SH-SY5Y (cell line): ENCODE measurements around the gene AFAP1L2.

ENCODE experiments used
- GATA2 ChIP-seq: IDR thresholded peaks from 2 replicates; pipeline ENCODE4 v1.6.1; 2011; ENCODE audit warnings: mild to moderate bottlenecking, low read depth, low read length
- GATA3 ChIP-seq: IDR thresholded peaks from 2 replicates; pipeline ENCODE4 v1.6.1; 2011; ENCODE audit warnings: low read depth, mild to moderate bottlenecking, low read length, moderate library complexity

The AFAP1L2 gene

GRCh38 chr10:114430688-114431413 is 26.5 kb upstream of the AFAP1L2 start:
- TF ChIP-seq GATA3 (no peak), GATA2 (no peak)

- TF ChIP-seq GATA2, result no peak
- TF ChIP-seq GATA3, result no peak
Observed at GRCh38 chr10:114429581-114430335, 25.5 kb upstream of the AFAP1L2 start.

DNA sequence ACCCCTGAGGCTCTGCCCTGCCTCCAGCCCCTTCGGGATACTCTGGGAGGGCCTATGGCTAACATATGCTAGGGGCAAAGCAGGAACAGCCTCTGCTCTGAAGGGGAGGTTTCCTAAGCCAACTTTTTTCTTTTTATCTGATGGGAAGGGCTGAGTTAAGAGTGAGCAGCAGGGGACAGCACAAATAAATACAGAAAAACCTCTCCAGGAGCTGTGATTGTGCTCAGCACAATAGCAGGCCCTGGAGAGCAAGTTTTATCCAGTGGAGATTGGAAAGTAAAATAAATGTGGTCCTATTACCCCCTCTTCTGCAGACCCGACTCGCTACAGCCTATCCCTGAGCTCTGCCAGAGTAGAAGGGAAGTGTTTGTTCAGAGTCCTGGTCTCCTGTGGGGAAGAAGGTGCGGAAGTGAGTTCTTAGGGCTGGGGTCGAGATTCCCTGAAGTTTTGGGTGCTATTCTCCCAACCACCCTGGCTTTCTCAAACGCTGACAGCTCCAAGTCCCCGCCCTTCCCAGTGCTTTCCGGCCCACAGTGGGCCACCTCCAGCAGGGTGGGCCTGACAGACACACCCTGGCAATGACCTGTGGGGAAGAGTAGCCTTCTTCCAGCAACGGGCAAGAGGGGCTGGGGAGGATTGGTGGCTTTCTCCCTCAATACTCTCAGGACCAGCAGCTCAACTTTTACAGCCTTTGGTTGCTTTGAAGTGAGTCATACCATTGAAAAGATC is 23.0 kb upstream of the AFAP1L2 start:
- no peak for TF ChIP-seq GATA3
- TF ChIP-seq GATA2, result no peak

GRCh38 chr10:114426476-114426875 is 22.2 kb upstream of the AFAP1L2 start:
- TF ChIP-seq GATA2 (no peak), GATA3 (no peak)

GRCh38 chr10:114420811-114421485 is 16.6 kb upstream of the AFAP1L2 start:
- TF ChIP-seq GATA2 (no peak), GATA3 (no peak)

GRCh38 chr10:114418109-114418508 is 13.8 kb upstream of the AFAP1L2 start:
- TF ChIP-seq GATA3, result no peak

DNA sequence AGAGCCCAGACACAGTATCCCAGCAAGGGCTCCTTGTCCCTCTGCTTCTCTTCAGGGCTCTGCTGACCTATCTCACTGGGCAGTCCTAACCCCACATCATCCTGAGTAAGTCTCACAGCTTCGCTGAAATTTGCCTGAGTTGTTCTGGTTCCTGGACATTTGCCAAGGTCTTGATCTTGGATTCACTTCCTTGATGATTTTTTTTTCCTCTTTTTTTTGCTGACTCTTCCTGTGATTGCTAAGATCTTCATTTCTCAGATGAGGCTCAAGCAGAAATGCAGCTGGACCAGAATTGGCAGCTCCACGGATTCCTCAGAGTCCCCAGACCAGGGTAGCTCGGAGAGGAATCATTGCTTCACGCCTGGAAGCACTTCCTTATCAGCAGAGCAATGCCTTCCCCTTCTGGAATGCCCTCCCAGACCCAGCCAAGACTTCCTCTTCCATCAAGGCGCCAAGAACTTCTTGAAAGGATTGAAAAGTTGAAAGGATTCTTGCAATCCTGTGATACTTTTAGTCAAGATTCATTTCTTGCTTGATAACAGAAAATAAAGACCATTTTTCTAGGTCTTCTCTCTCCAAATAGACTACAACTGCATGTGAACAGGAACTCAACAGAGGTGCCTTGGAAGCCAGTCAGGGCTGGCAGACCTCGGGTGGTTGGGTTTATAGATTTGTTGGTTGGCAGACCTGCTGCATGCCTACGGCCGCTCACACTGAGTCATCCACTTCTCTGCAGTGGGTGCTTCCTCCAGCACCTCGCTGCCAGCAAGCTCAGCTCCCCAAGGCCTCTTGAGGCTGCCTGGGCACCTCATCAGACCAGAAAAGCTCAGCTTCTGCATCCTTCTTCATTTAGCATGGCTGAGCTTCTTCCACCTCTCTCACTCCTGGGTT is 8.8 kb upstream of the AFAP1L2 start:
- TF ChIP-seq GATA3, result no peak
- TF ChIP-seq GATA2, result no peak

GRCh38 chr10:114408968-114409444 is 4.7 kb upstream of the AFAP1L2 start:
- TF ChIP-seq GATA3 (no peak), GATA2 (peak; percentile 62)

GRCh38 chr10:114408112-114408967 is 4.0 kb upstream of the AFAP1L2 start:
- TF ChIP-seq GATA3 (no peak), GATA2 (no peak)

GRCh38 chr10:114406455-114406854 is 2.2 kb upstream of the AFAP1L2 start:
- no peak for TF ChIP-seq GATA2
- no peak for TF ChIP-seq GATA3

- TF ChIP-seq GATA2, result no peak
Observed at GRCh38 chr10:114405011-114405350, 679 bp upstream of the AFAP1L2 start.

DNA sequence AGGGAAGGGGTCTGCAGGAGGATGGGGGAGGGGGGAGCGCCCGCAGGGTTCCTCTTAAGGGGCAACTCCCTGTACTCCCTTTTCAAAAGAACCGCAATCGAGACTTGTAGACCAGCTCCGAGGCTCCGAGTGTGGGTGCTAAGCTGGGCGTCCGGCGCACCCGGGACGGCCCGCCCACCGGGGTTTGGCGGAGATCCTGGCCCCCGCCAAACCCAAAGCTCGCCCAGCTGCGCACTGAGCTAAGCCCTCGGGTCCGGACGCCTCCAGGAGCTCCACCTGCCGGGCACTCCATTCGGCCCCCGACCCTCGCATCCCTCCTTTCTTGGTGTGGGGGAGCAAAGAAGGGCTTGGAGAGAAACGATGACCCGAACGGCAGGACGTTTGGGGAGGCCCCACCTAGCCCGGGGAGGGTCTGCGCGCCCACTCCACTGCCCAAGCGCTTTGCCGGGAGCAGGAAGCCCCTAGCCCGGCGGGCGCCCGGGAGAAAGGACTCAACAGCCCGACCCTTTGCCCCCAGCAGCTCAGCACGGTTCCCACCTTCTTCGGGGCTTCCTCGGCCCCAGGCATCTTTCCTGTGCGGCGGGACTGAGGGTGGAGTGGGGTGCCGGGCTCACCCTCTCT is 651 bp downstream of the AFAP1L2 start:
- TF ChIP-seq GATA3 (no peak), GATA2 (no peak)
